GM23248 (cell line): ENCODE results near the gene WDR7.

ENCODE experiments used
- EZH2 ChIP-seq: fragments of 200-600 bp; sonication (generic); IDR thresholded peaks from 2 replicates; pipeline ENCODE4 v1.6.1; 2018; ENCODE audit warnings: antibody characterized with exemption, mild to moderate bottlenecking; ENCODE audit not compliant: insufficient read depth, poor library complexity, severe bottlenecking
- EZH2phosphoT487 ChIP-seq: fragments of 200-600 bp; sonication (generic); IDR thresholded peaks from 2 replicates; pipeline ENCODE4 v1.6.1; 2018; ENCODE audit warnings: antibody characterized with exemption, moderate library complexity, mild to moderate bottlenecking, low read depth; ENCODE audit not compliant: insufficient read depth

DNA sequence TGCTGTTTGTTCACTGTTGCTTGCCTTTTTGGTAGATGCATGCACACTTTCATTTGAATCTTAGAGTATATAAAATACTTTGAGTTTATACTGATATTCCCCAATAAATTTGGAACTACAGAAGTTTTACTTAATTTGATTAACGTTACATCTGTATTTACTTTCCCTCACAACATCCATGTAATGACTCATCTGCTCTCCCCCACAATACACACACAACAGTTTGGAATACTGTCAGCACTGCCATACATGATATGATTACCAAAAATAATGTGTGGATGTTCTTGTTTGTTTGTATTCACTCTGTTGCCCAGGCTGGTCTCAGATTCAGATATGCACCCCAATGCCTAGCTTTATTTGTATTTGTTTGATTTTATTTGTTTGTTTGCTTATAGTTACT, 144.2 kb downstream of the WDR7 start:
- TF ChIP-seq EZH2 = no peak
- no peak for TF ChIP-seq EZH2phosphoT487
